ENCODE data around the gene CPVL.

The CPVL gene

DNA sequence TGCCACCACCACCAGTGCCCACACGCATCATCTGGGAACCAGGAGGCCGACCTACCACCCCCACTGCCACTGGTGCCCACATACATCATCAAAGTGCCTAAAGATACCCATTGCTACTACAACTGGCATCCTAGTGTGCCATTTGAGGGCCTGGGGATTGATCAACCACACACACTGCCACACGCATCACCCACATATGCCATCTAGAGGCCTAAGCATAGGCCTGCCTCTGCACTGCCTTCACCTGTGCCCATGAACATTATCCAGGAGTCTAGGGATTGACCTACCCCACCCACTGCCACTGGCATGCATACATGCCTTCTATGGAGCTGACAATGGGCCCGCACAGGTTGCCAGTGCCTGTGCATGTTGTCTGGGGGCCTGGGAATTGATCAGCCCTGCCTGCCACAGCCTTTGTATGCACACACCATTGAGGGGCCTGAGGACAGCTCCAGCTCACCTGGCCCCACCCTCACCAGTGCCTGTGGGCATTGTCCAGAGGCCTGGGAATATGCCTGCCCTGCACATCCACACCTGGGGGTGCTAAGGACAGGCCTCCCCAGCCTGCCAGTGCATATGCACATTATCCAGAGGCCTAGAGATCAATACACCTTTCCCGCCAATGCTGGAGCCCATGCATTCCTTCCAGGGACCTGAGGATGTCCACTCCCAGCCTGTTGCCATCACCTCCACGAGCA is 123.9 kb downstream of the CPVL start:
- no peak overlapping the region for H3K4me3 ChIP-seq (ENCODE audit: low read length in 2 of 2)
- no peaks in the 10 kb centered on the region for H3K4me1 ChIP-seq (ENCODE audit: control insufficient read depth, insufficient read depth, low read length)
- no peaks in the 10 kb centered on the region for H3K36me3 ChIP-seq (ENCODE audit: control insufficient read depth in 2 of 2, insufficient read depth in 2 of 2, low read length in 2 of 2)
- no peaks in the 10 kb centered on the region for H3K27me3 ChIP-seq (ENCODE audit: control insufficient read depth in 1 of 2, insufficient read depth in 2 of 2, low read length in 2 of 2)
- H3K9me3 ChIP-seq (ENCODE audit: control insufficient read depth in 2 of 2, low read length in 2 of 2): peaks cover 7 to 20% of the 10 kb centered on the region in 2 donors
- no peak overlapping the region for H3K9ac ChIP-seq (ENCODE audit: low read length in 2 of 2)
- no peak overlapping the region for H3K27ac ChIP-seq (ENCODE audit: low read length)

- H3K9ac ChIP-seq (ENCODE audit: low read length in 2 of 2): no peak overlapping the region
- peaks cover 2 to 20% of the 10 kb centered on the region in 2 donors for H3K9me3 ChIP-seq (ENCODE audit: control insufficient read depth in 2 of 2, low read length in 2 of 2)
- H3K27ac ChIP-seq (ENCODE audit: low read length): no peak overlapping the region
- H3K36me3 ChIP-seq (ENCODE audit: control insufficient read depth in 2 of 2, insufficient read depth in 2 of 2, low read length in 2 of 2): no peaks in the 10 kb centered on the region
- no peaks in the 10 kb centered on the region for H3K4me1 ChIP-seq (ENCODE audit: control insufficient read depth, insufficient read depth, low read length)
- H3K27me3 ChIP-seq (ENCODE audit: control insufficient read depth in 1 of 2, insufficient read depth in 2 of 2, low read length in 2 of 2): no peaks in the 10 kb centered on the region
- no peak overlapping the region for H3K4me3 ChIP-seq (ENCODE audit: low read length in 2 of 2)
Observed at GRCh38 chr7:29019896-29020295, 126.4 kb downstream of the CPVL start.

- H3K9me3 ChIP-seq (ENCODE audit: control insufficient read depth in 2 of 2, low read length in 2 of 2): peaks cover 2 to 18% of the 10 kb centered on the region in 2 donors
- no peak overlapping the region for H3K4me3 ChIP-seq (ENCODE audit: low read length in 2 of 2)
- H3K27ac ChIP-seq (ENCODE audit: low read length): no peak overlapping the region
- H3K36me3 ChIP-seq (ENCODE audit: control insufficient read depth in 2 of 2, insufficient read depth in 2 of 2, low read length in 2 of 2): no peaks in the 10 kb centered on the region
- H3K4me1 ChIP-seq (ENCODE audit: control insufficient read depth, insufficient read depth, low read length): no peaks in the 10 kb centered on the region
- no peak overlapping the region for H3K9ac ChIP-seq (ENCODE audit: low read length in 2 of 2)
- H3K27me3 ChIP-seq (ENCODE audit: control insufficient read depth in 1 of 2, insufficient read depth in 2 of 2, low read length in 2 of 2): no peaks in the 10 kb centered on the region
Observed at GRCh38 chr7:29019387-29019786, 127.0 kb downstream of the CPVL start.

GRCh38 chr7:29017713-29018112 is 128.6 kb downstream of the CPVL start:
- peaks cover 2 to 14% of the 10 kb centered on the region in 2 donors for H3K9me3 ChIP-seq (ENCODE audit: control insufficient read depth in 2 of 2, low read length in 2 of 2)
- no peak overlapping the region for H3K4me3 ChIP-seq (ENCODE audit: low read length in 2 of 2)
- no peak overlapping the region for H3K27ac ChIP-seq (ENCODE audit: low read length)
- H3K27me3 ChIP-seq (ENCODE audit: control insufficient read depth in 1 of 2, insufficient read depth in 2 of 2, low read length in 2 of 2): no peaks in the 10 kb centered on the region
- no peak overlapping the region for H3K9ac ChIP-seq (ENCODE audit: low read length in 2 of 2)
- H3K36me3 ChIP-seq (ENCODE audit: control insufficient read depth in 2 of 2, insufficient read depth in 2 of 2, low read length in 2 of 2): no peaks in the 10 kb centered on the region
- H3K4me1 ChIP-seq (ENCODE audit: control insufficient read depth, insufficient read depth, low read length): no peaks in the 10 kb centered on the region

DNA sequence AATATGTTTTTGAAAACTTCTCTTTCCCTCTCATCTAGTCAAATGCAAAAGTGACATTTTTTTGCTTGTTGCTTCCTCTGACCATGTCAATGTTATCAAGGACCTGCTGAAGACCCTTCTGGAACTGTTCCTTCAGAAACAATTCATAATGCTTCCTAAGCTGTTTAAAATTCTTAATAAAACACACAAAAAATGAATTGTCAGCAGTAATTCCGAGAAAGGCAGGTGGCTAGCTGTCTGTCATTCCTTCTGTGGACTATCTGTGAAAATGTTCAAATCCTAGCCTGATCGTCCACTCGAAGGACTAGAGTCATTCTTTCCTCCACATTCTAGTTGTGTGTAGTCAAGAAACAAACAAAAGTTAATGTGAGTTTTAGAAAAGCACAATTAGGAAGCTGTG is 131.6 kb downstream of the CPVL start:
- no peaks in the 10 kb centered on the region for H3K36me3 ChIP-seq (ENCODE audit: control insufficient read depth in 2 of 2, insufficient read depth in 2 of 2, low read length in 2 of 2)
- H3K27me3 ChIP-seq (ENCODE audit: control insufficient read depth in 1 of 2, insufficient read depth in 2 of 2, low read length in 2 of 2): no peaks in the 10 kb centered on the region
- H3K4me1 ChIP-seq (ENCODE audit: control insufficient read depth, insufficient read depth, low read length): no peaks in the 10 kb centered on the region
- H3K4me3 ChIP-seq (ENCODE audit: low read length in 2 of 2): no peak overlapping the region
- no peak overlapping the region for H3K27ac ChIP-seq (ENCODE audit: low read length)
- H3K9ac ChIP-seq (ENCODE audit: low read length in 2 of 2): no peak overlapping the region
- no peaks in the 10 kb centered on the region for H3K9me3 ChIP-seq (ENCODE audit: control insufficient read depth in 2 of 2, low read length in 2 of 2)

- Histone ChIP-seq H3K36me3 (ENCODE audit: control insufficient read depth in 2 of 2, insufficient read depth in 2 of 2, low read length in 2 of 2) (no peaks in the 10 kb centered on the region), H3K9me3 (ENCODE audit: control insufficient read depth in 2 of 2, low read length in 2 of 2) (no peaks in the 10 kb centered on the region), H3K9ac (ENCODE audit: low read length in 2 of 2) (no peak overlapping the region), H3K4me3 (ENCODE audit: low read length in 2 of 2) (no peak overlapping the region), H3K4me1 (ENCODE audit: control insufficient read depth, insufficient read depth, low read length) (no peaks in the 10 kb centered on the region), H3K27ac (ENCODE audit: low read length) (no peak overlapping the region), H3K27me3 (ENCODE audit: control insufficient read depth in 1 of 2, insufficient read depth in 2 of 2, low read length in 2 of 2) (no peaks in the 10 kb centered on the region)
Observed at GRCh38 chr7:29013931-29014330, 132.4 kb downstream of the CPVL start.

- no peaks in the 10 kb centered on the region for H3K4me1 ChIP-seq (ENCODE audit: control insufficient read depth, insufficient read depth, low read length)
- no peak overlapping the region for H3K27ac ChIP-seq (ENCODE audit: low read length)
Observed at GRCh38 chr7:29013082-29013695, 133.1 kb downstream of the CPVL start.

DNA sequence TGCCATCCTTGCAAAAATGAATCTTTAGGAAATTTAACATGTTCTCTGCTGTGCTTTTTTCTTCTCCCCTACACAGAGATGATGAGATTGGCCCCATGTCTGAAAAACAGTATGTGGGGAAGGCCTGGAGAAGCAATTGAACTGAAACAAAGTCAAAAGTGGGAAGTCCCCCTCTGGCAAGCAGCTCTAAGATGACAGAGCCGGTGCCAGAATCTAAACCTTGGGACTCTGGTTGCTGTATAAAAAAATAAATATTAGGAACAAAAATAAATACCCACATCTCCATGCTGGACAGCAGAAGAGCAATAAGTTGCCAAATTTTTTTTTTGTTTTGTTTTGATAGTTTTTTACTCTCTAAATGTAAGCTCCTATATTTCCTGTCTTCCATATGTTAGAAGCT is 136.4 kb downstream of the CPVL start:
- Histone ChIP-seq H3K27ac (ENCODE audit: low read length) (no peak overlapping the region), H3K9me3 (ENCODE audit: control insufficient read depth in 2 of 2, low read length in 2 of 2) (no peaks in the 10 kb centered on the region), H3K36me3 (ENCODE audit: control insufficient read depth in 2 of 2, insufficient read depth in 2 of 2, low read length in 2 of 2) (no peaks in the 10 kb centered on the region), H3K4me1 (ENCODE audit: control insufficient read depth, insufficient read depth, low read length) (no peaks in the 10 kb centered on the region), H3K4me3 (ENCODE audit: low read length in 2 of 2) (no peak overlapping the region), H3K9ac (ENCODE audit: low read length in 2 of 2) (no peak overlapping the region), H3K27me3 (ENCODE audit: control insufficient read depth in 1 of 2, insufficient read depth in 2 of 2, low read length in 2 of 2) (no peaks in the 10 kb centered on the region)

More at GRCh38 chr7:29013082-29013695, 133.1 kb downstream of the CPVL start:
- Histone ChIP-seq H3K27me3 (ENCODE audit: control insufficient read depth in 1 of 2, insufficient read depth in 2 of 2, low read length in 2 of 2) (no peaks in the 10 kb centered on the region), H3K9ac (ENCODE audit: low read length in 2 of 2) (no peak overlapping the region), H3K4me3 (ENCODE audit: low read length in 2 of 2) (no peak overlapping the region), H3K9me3 (ENCODE audit: control insufficient read depth in 2 of 2, low read length in 2 of 2) (no peaks in the 10 kb centered on the region), H3K36me3 (ENCODE audit: control insufficient read depth in 2 of 2, insufficient read depth in 2 of 2, low read length in 2 of 2) (no peaks in the 10 kb centered on the region)

GRCh38 chr7:29008590-29008989 is 137.7 kb downstream of the CPVL start:
- H3K9ac ChIP-seq (ENCODE audit: low read length in 2 of 2): no peak overlapping the region
- no peaks in the 10 kb centered on the region for H3K4me1 ChIP-seq (ENCODE audit: control insufficient read depth, insufficient read depth, low read length)
- no peaks in the 10 kb centered on the region for H3K36me3 ChIP-seq (ENCODE audit: control insufficient read depth in 2 of 2, insufficient read depth in 2 of 2, low read length in 2 of 2)
- H3K4me3 ChIP-seq (ENCODE audit: low read length in 2 of 2): no peak overlapping the region
- H3K9me3 ChIP-seq (ENCODE audit: control insufficient read depth in 2 of 2, low read length in 2 of 2): no peaks in the 10 kb centered on the region
- no peak overlapping the region for H3K27ac ChIP-seq (ENCODE audit: low read length)
- H3K27me3 ChIP-seq (ENCODE audit: control insufficient read depth in 1 of 2, insufficient read depth in 2 of 2, low read length in 2 of 2): no peaks in the 10 kb centered on the region

- Histone ChIP-seq H3K9ac (ENCODE audit: low read length in 2 of 2) (no peak overlapping the region), H3K36me3 (ENCODE audit: control insufficient read depth in 2 of 2, insufficient read depth in 2 of 2, low read length in 2 of 2) (no peaks in the 10 kb centered on the region), H3K4me3 (ENCODE audit: low read length in 2 of 2) (no peak overlapping the region), H3K27me3 (ENCODE audit: control insufficient read depth in 1 of 2, insufficient read depth in 2 of 2, low read length in 2 of 2) (no peaks in the 10 kb centered on the region), H3K27ac (ENCODE audit: low read length) (no peak overlapping the region), H3K9me3 (ENCODE audit: control insufficient read depth in 2 of 2, low read length in 2 of 2) (no peaks in the 10 kb centered on the region), H3K4me1 (ENCODE audit: control insufficient read depth, insufficient read depth, low read length) (no peaks in the 10 kb centered on the region)
Observed at GRCh38 chr7:29007127-29007526, 139.2 kb downstream of the CPVL start.

DNA sequence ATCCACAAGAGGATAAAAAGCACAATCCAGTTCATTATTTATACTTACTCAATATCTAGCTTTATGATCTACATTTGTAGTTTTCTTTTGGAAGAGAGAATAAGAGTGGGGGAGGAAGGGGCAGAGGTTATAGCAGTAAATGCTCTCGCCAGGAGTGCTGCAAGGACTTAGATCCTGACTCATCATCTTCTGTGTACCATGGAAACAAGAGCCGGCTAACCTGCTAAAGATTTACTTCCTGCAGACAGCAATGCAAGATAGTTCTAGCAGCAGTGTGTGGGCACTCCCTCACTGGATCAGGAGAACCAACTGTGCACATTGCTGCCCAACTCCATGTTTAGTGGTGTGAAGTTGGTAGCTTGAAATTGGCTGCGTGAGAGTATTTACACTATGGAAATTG is 140.5 kb downstream of the CPVL start:
- Histone ChIP-seq H3K27ac (ENCODE audit: low read length) (no peak overlapping the region), H3K9ac (ENCODE audit: low read length in 2 of 2) (no peak overlapping the region), H3K9me3 (ENCODE audit: control insufficient read depth in 2 of 2, low read length in 2 of 2) (no peaks in the 10 kb centered on the region), H3K36me3 (ENCODE audit: control insufficient read depth in 2 of 2, insufficient read depth in 2 of 2, low read length in 2 of 2) (no peaks in the 10 kb centered on the region), H3K4me3 (ENCODE audit: low read length in 2 of 2) (no peak overlapping the region), H3K27me3 (ENCODE audit: control insufficient read depth in 1 of 2, insufficient read depth in 2 of 2, low read length in 2 of 2) (no peaks in the 10 kb centered on the region), H3K4me1 (ENCODE audit: control insufficient read depth, insufficient read depth, low read length) (no peaks in the 10 kb centered on the region)

Measured in stomach smooth muscle (tissue), 2 donors.